T-helper 1 cell treated with Interleukin-12 subunit alpha and Interleukin-12 subunit beta and Interleukin-4 antibody, amounts not matched to agents 30 ng/mL and 1 ng/mL, for 36 hours (primary cell): ENCODE results near the gene DNAJB11. TPM values are rescaled to one million over a fixed set of nuclear protein-coding genes. Genes with fewer than 3 reads are reported as not detected.
"Not testable (repeated sequence)": the region's sequence is repeated elsewhere in the genome, so short reads cannot be mapped to it uniquely, and the experiment has no call there.

Experiments used
- intact Hi-C: fragments of 100-400 bp; cut with micrococcal nuclease; formaldehyde crosslinking; loops from one replicate; pipeline ENCODE4 v1.15.1; 2024
- total RNA-seq: library from RNA; stranded (reverse); gene quantifications from 2 replicates; pipeline ENCODE4 v1.2.3, GENCODE V29; 2022

Gene DNAJB11
- total RNA-seq, 1 donor from 2014 or later: 82.3 TPM

GRCh38 chr3:186549497-186549896 lies 21.0 kb upstream of the DNAJB11 start:
- intact Hi-C loops: loop anchor here (10.0 kb wide), 1 partner anchor 725 kb away; the partner anchor contains the start of gene IGF2BP2

- intact Hi-C loops: no loop called here
Measured at GRCh38 chr3:186551387-186551786, 19.1 kb upstream of the DNAJB11 start.

GRCh38 chr3:186552408-186553031 lies 18.0 kb upstream of the DNAJB11 start:
- intact Hi-C loops: no loop called here

- intact Hi-C loops: loop anchor here (10.0 kb wide), 1 partner anchor 1280 kb away; no protein-coding TSS in a partner anchor
Measured at GRCh38 chr3:186564586-186564985, 5.9 kb upstream of the DNAJB11 start.

GRCh38 chr3:186566772-186567071 lies 3.8 kb upstream of the DNAJB11 start:
- intact Hi-C loops: loop anchor here (1.0 to 10.0 kb wide), 7 partner anchors 26 to 1282 kb away; partner anchors contain the start of genes RFC4 and SENP2

- intact Hi-C loops: loop anchor here (1.0 to 10.0 kb wide), 7 partner anchors 27 to 1282 kb away; partner anchors contain the start of genes RFC4 and SENP2
Measured at GRCh38 chr3:186567072-186567921, 3.2 kb upstream of the DNAJB11 start, which contains the start of gene TBCCD1. Gene TBCCD1, minus strand, starts transcription at chr3:186567339. Its CDS starts 3,010 bp downstream, at chr3:186564329.

- intact Hi-C loops: loop anchor here (5.0 to 10.0 kb wide), 2 partner anchors 458 to 1285 kb away; no protein-coding TSS in a partner anchor
Measured at GRCh38 chr3:186569361-186569760, 1.2 kb upstream of the DNAJB11 start.

- intact Hi-C loops: loop anchor here (1.0 to 10.0 kb wide), 12 partner anchors 35 to 1285 kb away; partner anchors contain the start of genes EIF4A2, ETV5, RPL39L and RTP4
Measured at GRCh38 chr3:186569779-186570095, 783 bp upstream of the DNAJB11 start.

- intact Hi-C loops: loop anchor here (1.0 to 5.0 kb wide), 10 partner anchors 37 to 1074 kb away; partner anchors contain the start of genes EIF4A2, ETV5, RPL39L and RTP4
Measured at GRCh38 chr3:186570941-186571643, 572 bp downstream of the DNAJB11 start.

- intact Hi-C loops: loop anchor here (5.0 kb wide), 1 partner anchor 1074 kb away; the partner anchor contains the start of gene TMEM41A
Measured at GRCh38 chr3:186571644-186572013, 1.1 kb downstream of the DNAJB11 start.

GRCh38 chr3:186577521-186577920 lies 7.0 kb downstream of the DNAJB11 start:
- intact Hi-C loops: no loop called here

GRCh38 chr3:186580785-186581184 lies 10.3 kb downstream of the DNAJB11 start:
- intact Hi-C loops: no loop called here

GRCh38 chr3:186582541-186582940 lies 12.0 kb downstream of the DNAJB11 start:
- intact Hi-C loops: no loop called here

- intact Hi-C loops: no loop called here
Measured at GRCh38 chr3:186583831-186584230, 13.3 kb downstream of the DNAJB11 start.

- intact Hi-C loops: not testable (repeated sequence)
Measured at GRCh38 chr3:186586245-186586644, 15.7 kb downstream of the DNAJB11 start.

- intact Hi-C loops: no loop called here
Measured at GRCh38 chr3:186587183-186587582, 16.7 kb downstream of the DNAJB11 start.

GRCh38 chr3:186588632-186589031 lies 18.1 kb downstream of the DNAJB11 start:
- intact Hi-C loops: loop anchor here (2.0 kb wide), 1 partner anchor 28 kb away; no protein-coding TSS in a partner anchor

GRCh38 chr3:186589121-186589520 lies 18.6 kb downstream of the DNAJB11 start:
- intact Hi-C loops: loop anchor here (2.0 kb wide), 1 partner anchor 28 kb away; no protein-coding TSS in a partner anchor

GRCh38 chr3:186589856-186590579 lies 19.5 kb downstream of the DNAJB11 start:
- intact Hi-C loops: loop anchor here (1.0 to 2.0 kb wide), 2 partner anchors 27 to 231 kb away; no protein-coding TSS in a partner anchor

GRCh38 chr3:186590580-186591295 lies 20.2 kb downstream of the DNAJB11 start:
- intact Hi-C loops: loop anchor here (1.0 kb wide), 1 partner anchor 231 kb away; no protein-coding TSS in a partner anchor
